Lower leg skin (tissue), 3 donors: ENCODE measurements around the gene TMEM151B.

Experiments
- POLR2A ChIP-seq, 2 donors: fragments of 450-650 bp; IDR thresholded peaks; one replicate each; pipeline ENCODE4 v1.6.1; 2016 to 2017; ENCODE audit warnings: antibody characterized with exemption in 2 of 2, mild to moderate bottlenecking in 1 of 2, moderate library complexity in 1 of 2
- TF ChIP-seq, protein P1 (sequence below), 3 donors: fragments of 450-650 bp; IDR thresholded peaks; one replicate each; pipeline ENCODE4 v1.5.1; 2016; ENCODE audit warnings: antibody characterized with exemption in 3 of 3, mild to moderate bottlenecking in 3 of 3, moderate library complexity in 2 of 3

DNA sequence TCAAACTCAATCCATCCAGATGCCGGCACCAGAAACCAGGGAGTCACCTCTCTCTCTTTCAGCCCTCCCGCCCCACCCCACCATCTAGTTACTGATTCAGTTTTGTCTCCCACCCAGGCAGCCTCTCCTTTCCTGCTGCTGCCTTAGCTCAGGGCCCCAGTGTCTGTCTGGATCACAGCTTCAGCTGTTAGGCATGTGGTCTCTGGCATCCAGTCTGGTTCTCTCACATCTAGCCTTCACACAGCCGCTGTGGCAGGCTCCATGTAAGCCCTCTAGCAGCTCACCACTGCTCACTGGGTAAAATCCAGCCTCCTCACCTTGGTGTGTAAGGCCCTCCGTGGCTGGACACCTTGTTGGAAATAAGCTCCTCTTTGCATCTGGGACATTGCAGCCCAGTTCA, 21.6 kb downstream of the TMEM151B start:
- TF ChIP-seq, protein P1, sequence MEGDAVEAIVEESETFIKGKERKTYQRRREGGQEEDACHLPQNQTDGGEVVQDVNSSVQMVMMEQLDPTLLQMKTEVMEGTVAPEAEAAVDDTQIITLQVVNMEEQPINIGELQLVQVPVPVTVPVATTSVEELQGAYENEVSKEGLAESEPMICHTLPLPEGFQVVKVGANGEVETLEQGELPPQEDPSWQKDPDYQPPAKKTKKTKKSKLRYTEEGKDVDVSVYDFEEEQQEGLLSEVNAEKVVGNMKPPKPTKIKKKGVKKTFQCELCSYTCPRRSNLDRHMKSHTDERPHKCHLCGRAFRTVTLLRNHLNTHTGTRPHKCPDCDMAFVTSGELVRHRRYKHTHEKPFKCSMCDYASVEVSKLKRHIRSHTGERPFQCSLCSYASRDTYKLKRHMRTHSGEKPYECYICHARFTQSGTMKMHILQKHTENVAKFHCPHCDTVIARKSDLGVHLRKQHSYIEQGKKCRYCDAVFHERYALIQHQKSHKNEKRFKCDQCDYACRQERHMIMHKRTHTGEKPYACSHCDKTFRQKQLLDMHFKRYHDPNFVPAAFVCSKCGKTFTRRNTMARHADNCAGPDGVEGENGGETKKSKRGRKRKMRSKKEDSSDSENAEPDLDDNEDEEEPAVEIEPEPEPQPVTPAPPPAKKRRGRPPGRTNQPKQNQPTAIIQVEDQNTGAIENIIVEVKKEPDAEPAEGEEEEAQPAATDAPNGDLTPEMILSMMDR (IDR thresholded peaks at IDR 0.05): no peak
- no peak for TF ChIP-seq POLR2A (IDR thresholded peaks at IDR 0.05)
